Endothelial cell of umbilical vein (primary cell): ENCODE results near the gene KATNB1. TPM values are rescaled to one million over a fixed set of nuclear protein-coding genes. Genes with fewer than 3 reads are reported as not detected.

Source experiments
- BruUV-seq: library from RNA; stranded (reverse); fragments of 400-500 nt; replicated peaks from 2 replicates; lab custom pipeline; 2021; lab: Mats Ljungman, UMichigan
- CTCF ChIA-PET: fragments of 300-600, 350-600 bp; sonication (Branson Sonifier 250); formaldehyde crosslinking; loops from one replicate; lab custom pipeline; 2021; ENCODE audit warnings: antibody characterized with exemption, inconsistent platforms; lab: Charles Lee
- POLR2A ChIA-PET: fragments of 300-600, 350-600 bp; sonication (Branson Sonifier 250); formaldehyde crosslinking; loops from one replicate; lab custom pipeline; 2021; ENCODE audit warnings: antibody characterized with exemption, inconsistent platforms; lab: Charles Lee
- DNase-seq: peaks from one replicate; pipeline ENCODE4 v3.0.0-alpha.2; 2011; ENCODE audit warnings: low read depth, low spot score
- FAIRE-seq: peaks from 2 replicates; lab custom pipeline; 2011; peaks lifted over from hg19 to GRCh38; lab: Jason Lieb, UNC
- H2AFZ ChIP-seq: 2 replicates; pipeline ENCODE4 v1.6.0; 2012; ENCODE audit warnings: low read depth, low read length, control low read depth, inconsistent platforms
- H3K27ac ChIP-seq: 2 replicates; pipeline ENCODE4 v1.5.1; 2011; ENCODE audit warnings: low read depth, mild to moderate bottlenecking, control low read depth, low read length, moderate library complexity; ENCODE audit not compliant: insufficient read depth
- H3K27me3 ChIP-seq, 2 experiments: 2 replicates each; pipeline versions ENCODE4 v1.6.0 to v1.6.1; 2011; ENCODE audit warnings: low read length in 2 of 2, mixed read lengths in 1 of 2; ENCODE audit not compliant: control insufficient read depth in 2 of 2, insufficient read depth in 2 of 2
- H3K36me3 ChIP-seq, 2 experiments: 2 replicates in 1 of 2; 3 replicates in 1 of 2; pipeline ENCODE4 v1.5.1; 2011; ENCODE audit warnings: low read length in 2 of 2, mild to moderate bottlenecking in 1 of 2, moderate library complexity in 1 of 2; ENCODE audit not compliant: control insufficient read depth in 2 of 2, insufficient read depth in 2 of 2; ENCODE audit errors: extremely low read depth in 1 of 2
- H3K4me1 ChIP-seq: 3 replicates; pipeline ENCODE4 v1.5.1; 2011; ENCODE audit warnings: mild to moderate bottlenecking, low read length; ENCODE audit not compliant: control insufficient read depth, insufficient read depth; ENCODE audit errors: extremely low read depth
- H3K4me2 ChIP-seq: 2 replicates; pipeline ENCODE4 v1.6.1; 2011; ENCODE audit warnings: low read length, control low read depth, mixed read lengths; ENCODE audit not compliant: insufficient read depth
- H3K4me3 ChIP-seq, 3 experiments: fragments of 200-600 bp in 1 of 3; sonication (generic), shearing (Covaris generic) in 1 of 3; replicated peaks in 1 of 3; 2 replicates each; pipeline ENCODE4 v1.5.1; 2011 to 2016; ENCODE audit warnings: control low read depth in 3 of 3, low read length in 3 of 3, mild to moderate bottlenecking in 2 of 3, inconsistent platforms in 1 of 3, low read depth in 1 of 3, moderate library complexity in 1 of 3; ENCODE audit not compliant: insufficient read depth in 1 of 3
- H3K79me2 ChIP-seq: 2 replicates; pipeline ENCODE4 v1.6.0; 2012; ENCODE audit warnings: low read length, inconsistent platforms; ENCODE audit not compliant: control insufficient read depth, insufficient read depth
- H3K9ac ChIP-seq: replicated peaks from 2 replicates; pipeline ENCODE3; 2011; ENCODE audit warnings: low read length, control low read depth; ENCODE audit not compliant: insufficient read depth; ENCODE audit errors: extremely low read depth
- H3K9me1 ChIP-seq: replicated peaks from 3 replicates; pipeline ENCODE4 v1.6.0; 2011; ENCODE audit warnings: mild to moderate bottlenecking, low read length; ENCODE audit not compliant: control insufficient read depth, insufficient read depth; ENCODE audit errors: extremely low read depth
- H3K9me3 ChIP-seq: replicated peaks from 2 replicates; pipeline ENCODE4 v1.5.1; 2012; ENCODE audit warnings: low read length, inconsistent platforms; ENCODE audit not compliant: control insufficient read depth, insufficient read depth
- H4K20me1 ChIP-seq: replicated peaks from 2 replicates; pipeline ENCODE3; 2011; ENCODE audit warnings: mild to moderate bottlenecking, low read length; ENCODE audit not compliant: control insufficient read depth, insufficient read depth; ENCODE audit errors: extremely low read depth
- CTCF ChIP-seq, 2 donors: IDR thresholded peaks; 1 replicate in 1 of 2; 2 replicates in 1 of 2; pipeline ENCODE4 v1.5.1; 2011; ENCODE audit warnings: low read length in 2 of 2, mild to moderate bottlenecking in 2 of 2, moderate library complexity in 2 of 2, control low read depth in 1 of 2, inconsistent platforms in 1 of 2, low read depth in 1 of 2; ENCODE audit not compliant: insufficient read depth in 1 of 2; ENCODE audit errors: extremely low read depth in 1 of 2
- EZH2 ChIP-seq: IDR thresholded peaks from 2 replicates; pipeline ENCODE4 v1.6.1; 2012; ENCODE audit warnings: borderline replicate concordance, low read depth, mild to moderate bottlenecking, moderate library complexity, low read length, inconsistent platforms; ENCODE audit not compliant: severe bottlenecking
- FOS ChIP-seq: IDR thresholded peaks from 2 replicates; pipeline ENCODE4 v1.6.1; 2011; ENCODE audit warnings: mild to moderate bottlenecking, low read length, moderate library complexity, borderline replicate concordance; ENCODE audit not compliant: insufficient read depth
- GATA2 ChIP-seq: IDR thresholded peaks from 2 replicates; pipeline ENCODE4 v1.7.0; 2011; ENCODE audit warnings: low read depth, mild to moderate bottlenecking, moderate library complexity, mixed read lengths, low read length; ENCODE audit not compliant: insufficient read length, insufficient read depth
- JUN ChIP-seq: IDR thresholded peaks from 2 replicates; pipeline ENCODE4 v1.6.1; 2011; ENCODE audit warnings: borderline replicate concordance, low read depth; ENCODE audit not compliant: insufficient read length, insufficient read depth
- MAX ChIP-seq: IDR thresholded peaks from 2 replicates; pipeline ENCODE4 v1.6.1; 2011; ENCODE audit not compliant: insufficient read depth, insufficient read length
- MYC ChIP-seq: IDR thresholded peaks from one replicate; pipeline ENCODE4 v1.6.1; 2011; ENCODE audit warnings: mild to moderate bottlenecking, low read depth, low read length
- POLR2A ChIP-seq: IDR thresholded peaks from 2 replicates; pipeline ENCODE4 v1.6.1; 2012; ENCODE audit warnings: low read depth, mild to moderate bottlenecking, control low read depth, low read length
- POLR2AphosphoS5 ChIP-seq: IDR thresholded peaks from 2 replicates; pipeline ENCODE4 v1.6.1; 2012; ENCODE audit warnings: low read depth, mild to moderate bottlenecking, control low read depth, low read length, moderate library complexity; ENCODE audit not compliant: insufficient read depth
- dilution Hi-C: fragments of 300-500 bp; cut with MboI; formaldehyde crosslinking; loops from one replicate; pipeline ENCODE4 v1.15.0; 2019; ENCODE audit warnings: low sequenced_read_pairs; ENCODE audit not compliant: extremely low pct_ligation_motif_present
- intact Hi-C: fragments of 100-400 bp; cut with micrococcal nuclease; formaldehyde crosslinking; loops from one replicate; pipeline ENCODE4 v1.10.0; 2022
- polyA plus RNA-seq, 4 experiments: library from polyadenylated mRNA; depleted of rRNA in 3 of 4; stranded (reverse) in 3 of 4; unstranded in 1 of 4; fragments of >200 nt; gene quantifications; 2 replicates each; pipeline versions ENCODE4 v1.2.1 to v1.2.3, GENCODE V29; 2011 to 2012; ENCODE audit warnings: missing spikeins in 1 of 4
- total RNA-seq: library from RNA; stranded (reverse); gene quantifications from 2 replicates; pipeline ENCODE4 v1.2.3, GENCODE V29; 2021

Gene KATNB1
- total and polyA plus RNA-seq, 2 donors (not counting 3 experiments of a cell fraction or from before 2014, with no cell fraction given) = 25.9 to 35.9 TPM

- dilution Hi-C loops = no loop called here
- H3K36me3 ChIP-seq = no peaks in the 10 kb centered on the region
- no peak overlapping the region for H3K9ac ChIP-seq
- H3K9me1 ChIP-seq = no peaks in the 10 kb centered on the region
- BruUV-seq = no TSS peak
- H3K9me3 ChIP-seq = no peaks in the 10 kb centered on the region
- no peak overlapping the region for H3K27ac ChIP-seq
- DNase-seq = no peak
- ChIA-PET CTCF (interaction anchor here (1.3 to 1.8 kb wide), 2 partner anchors 8 to 140 kb away, joined by 5 to 8 read pairs; no protein-coding TSS in a partner anchor), POLR2A (no interaction called here)
- H3K4me2 ChIP-seq = no peak overlapping the region
- intact Hi-C loops = loop anchor here (10.0 kb wide), 1 partner anchor 394 kb away; the partner anchor contains the start of gene CFAP20
- TF ChIP-seq MYC (no peak), JUN (no peak), MAX (no peak), CTCF (IDR thresholded peaks at IDR 0.05; ENCODE audit: extremely low read depth in 1 of 2, insufficient read depth in 1 of 2, low read depth in 1 of 2, low read length in 2 of 2) (no peak), EZH2 (no peak), GATA2 (no peak), FOS (no peak), POLR2AphosphoS5 (no peak), POLR2A (no peak)
- no peaks in the 10 kb centered on the region for H4K20me1 ChIP-seq
- no peak overlapping the region for H2AFZ ChIP-seq
- H3K4me1 ChIP-seq = peaks cover 8% of the 10 kb centered on the region
- no peaks in the 10 kb centered on the region for H3K79me2 ChIP-seq
- H3K4me3 ChIP-seq = no peak overlapping the region
- FAIRE-seq = no peak
- H3K27me3 ChIP-seq = no peaks in the 10 kb centered on the region
Observed at GRCh38 chr16:57730771-57731730, 4.5 kb upstream of the KATNB1 start.
